ENCODE measurements around the gene TPM4.
A peak's percentile ranks its signal among the peaks of the same experiment; 100 is the strongest.

TPM4 gene

DNA sequence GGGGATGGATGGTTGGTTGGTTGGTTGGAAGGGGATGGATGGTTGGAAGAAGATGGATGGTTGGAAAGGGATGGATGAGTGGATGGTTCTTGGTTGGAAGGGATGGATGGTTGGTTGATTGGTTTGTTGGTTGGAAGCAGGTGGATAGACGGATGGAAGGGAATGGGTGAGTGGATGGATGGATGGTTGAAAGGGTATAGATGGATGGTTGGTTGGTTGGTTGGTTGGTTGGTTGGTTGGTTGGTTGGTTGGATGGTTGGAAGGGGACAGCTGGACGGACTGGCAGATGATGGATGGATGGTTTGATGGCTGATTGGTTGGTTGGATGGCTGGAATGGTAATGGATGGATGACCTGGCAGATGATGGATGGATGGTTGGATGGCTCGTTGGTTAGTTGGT lies 55.4 kb downstream of the TPM4 start:
- DNase-seq (ENCODE audit: low read depth) = no peak

DNA sequence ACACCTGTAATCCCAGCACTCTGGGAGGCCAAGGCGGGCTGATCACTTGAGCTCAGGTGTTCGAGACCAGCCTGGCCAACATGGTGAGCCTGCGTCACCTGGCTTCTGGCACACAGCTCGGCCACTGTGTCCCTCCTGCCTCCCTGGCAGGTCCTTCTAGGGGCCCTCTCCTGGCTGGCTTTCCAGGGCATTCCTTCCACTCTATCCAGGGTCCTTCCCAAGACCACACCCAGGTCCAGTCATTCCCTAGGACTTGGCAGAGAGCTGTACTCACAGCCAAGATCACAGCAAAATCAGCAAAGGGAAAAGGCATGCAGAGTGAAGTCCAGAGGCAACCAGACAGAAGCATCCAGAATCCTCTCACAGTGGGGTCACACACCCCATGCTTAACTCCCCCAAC lies 57.5 kb downstream of the TPM4 start:
- no peak for DNase-seq (ENCODE audit: low read depth)

DNA sequence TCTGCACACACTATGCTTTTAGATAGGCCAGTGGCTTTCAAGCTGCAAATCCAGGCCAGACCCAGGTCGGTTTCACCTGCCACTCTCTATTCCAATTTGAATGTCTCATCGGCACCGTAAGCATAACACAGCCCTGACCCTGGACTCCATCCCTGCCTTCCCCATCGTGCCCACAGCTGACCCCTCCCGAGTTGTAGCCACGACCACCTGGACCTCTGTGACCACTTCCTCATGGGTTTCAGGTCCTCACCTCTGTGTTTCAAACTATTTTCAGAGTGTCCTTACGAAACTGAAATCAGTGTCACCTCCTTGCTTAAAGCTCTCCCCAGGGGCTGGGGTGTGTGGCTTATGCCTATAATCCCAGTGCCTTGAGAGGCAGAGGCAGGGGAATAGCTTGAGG lies 58.2 kb downstream of the TPM4 start:
- DNase-seq (ENCODE audit: low read depth) = no peak

DNA sequence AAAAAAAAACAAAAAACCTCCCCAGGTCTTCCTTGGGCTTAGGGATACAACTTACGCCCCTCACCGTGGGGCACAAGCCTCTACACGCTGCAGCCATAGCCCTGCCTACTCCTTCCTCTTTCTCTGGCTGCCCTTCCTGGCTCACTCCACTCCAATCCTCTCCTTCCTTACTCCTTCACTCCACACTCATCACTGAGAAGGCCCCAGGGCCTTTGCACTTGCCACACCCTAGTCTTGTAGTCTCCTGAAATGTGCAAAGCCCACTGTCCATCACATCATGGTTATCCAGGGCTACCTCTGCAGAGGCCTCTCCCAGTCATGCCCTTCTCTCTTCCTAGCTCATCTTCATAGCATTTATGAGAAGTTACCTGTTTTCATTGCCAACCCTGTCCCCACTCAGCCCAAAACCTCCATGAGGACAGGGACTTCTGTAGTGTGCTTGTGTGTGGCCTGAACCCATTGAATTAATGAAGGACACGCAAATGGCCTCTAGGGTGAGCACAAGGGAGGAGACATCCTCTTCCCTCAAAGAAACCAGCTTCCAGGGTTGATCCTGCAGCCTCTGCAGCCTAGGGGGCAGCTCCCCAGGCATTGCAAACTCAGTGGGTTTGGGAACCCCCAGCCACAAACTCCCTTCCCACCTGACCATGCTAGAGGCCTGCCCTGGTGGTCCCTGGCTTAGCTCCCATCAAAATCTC lies 59.3 kb downstream of the TPM4 start:
- DNase-seq (ENCODE audit: low read depth) = no peak

DNA sequence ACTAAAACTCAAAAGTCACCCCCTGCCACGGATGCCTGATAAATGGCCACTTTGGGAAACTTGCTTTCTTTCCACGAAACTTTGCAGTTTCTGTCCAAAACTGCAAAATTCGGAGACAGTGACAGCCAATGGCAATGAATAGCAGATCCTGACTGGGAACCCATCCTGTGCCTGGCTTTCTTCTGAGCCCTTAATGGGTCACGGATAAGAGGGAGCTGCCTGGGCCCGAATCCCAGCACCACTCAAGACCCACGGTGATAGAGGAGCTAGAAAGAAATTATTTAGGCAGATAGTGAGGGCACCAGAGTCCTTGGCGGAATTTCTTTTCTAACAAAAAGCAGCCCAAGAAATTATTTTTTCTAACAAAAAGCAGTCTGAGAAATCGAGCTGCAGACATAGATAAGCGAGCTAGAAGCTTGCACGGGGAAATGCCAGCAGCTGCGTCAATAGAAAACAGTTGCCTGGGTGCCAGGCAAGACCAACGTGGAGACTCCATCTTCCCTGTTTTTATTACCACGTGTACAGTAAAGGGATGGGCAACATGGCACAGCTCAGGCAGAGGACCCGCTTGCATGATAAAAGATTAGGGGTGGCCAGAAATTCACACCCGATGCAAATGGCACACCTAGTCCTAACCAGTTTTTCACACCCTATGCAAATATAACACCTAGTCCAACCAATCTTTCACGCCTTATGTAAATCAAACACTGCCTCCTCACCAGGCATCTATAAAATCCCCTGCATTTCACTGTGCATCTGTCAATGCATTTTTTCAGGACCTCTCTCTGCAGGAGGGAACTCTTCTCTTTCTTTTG lies 60.1 kb downstream of the TPM4 start:
- no peak for DNase-seq (ENCODE audit: low read depth)

DNA sequence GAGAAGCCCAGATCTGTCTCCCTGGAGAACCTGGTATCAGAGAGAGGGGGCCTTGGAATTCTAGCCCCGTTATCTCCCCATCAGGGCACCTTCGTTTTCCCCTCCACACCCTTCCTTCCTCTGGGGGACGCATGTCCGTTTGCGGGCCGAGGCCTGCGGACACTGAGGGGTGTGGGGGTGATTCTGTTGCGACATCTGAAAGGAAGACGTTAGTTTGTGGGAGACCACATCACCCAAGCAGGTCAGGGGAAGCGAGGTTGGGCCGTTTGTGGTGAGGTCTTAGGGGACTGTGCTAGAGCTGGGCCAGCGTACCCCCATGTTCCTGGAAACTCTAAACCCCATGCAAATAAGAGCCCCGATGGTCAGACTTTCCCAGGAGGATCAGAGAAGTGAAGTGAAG lies 63.5 kb downstream of the TPM4 start:
- no peak for DNase-seq (ENCODE audit: low read depth)

DNA sequence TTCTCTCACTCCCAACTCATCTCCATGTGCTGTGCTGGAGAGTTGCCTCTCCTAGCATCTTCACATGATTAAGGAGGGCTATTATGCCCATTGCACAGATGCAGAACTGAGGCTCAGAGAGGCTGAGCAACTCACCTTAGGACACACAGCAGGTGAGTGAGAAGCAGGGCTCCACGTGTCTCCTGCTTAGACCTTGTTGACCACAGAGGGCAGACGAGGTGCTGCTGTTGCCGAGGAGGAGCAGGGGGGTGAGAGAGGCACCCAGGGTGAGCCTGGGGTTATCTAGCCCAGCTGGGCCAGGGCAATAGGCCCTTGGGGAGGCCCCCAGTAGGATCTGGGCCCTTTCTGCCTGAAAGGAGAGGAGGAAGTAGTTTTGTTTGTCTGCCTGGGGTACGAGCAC lies 64.7 kb downstream of the TPM4 start:
- no peak for DNase-seq (ENCODE audit: low read depth)

DNA sequence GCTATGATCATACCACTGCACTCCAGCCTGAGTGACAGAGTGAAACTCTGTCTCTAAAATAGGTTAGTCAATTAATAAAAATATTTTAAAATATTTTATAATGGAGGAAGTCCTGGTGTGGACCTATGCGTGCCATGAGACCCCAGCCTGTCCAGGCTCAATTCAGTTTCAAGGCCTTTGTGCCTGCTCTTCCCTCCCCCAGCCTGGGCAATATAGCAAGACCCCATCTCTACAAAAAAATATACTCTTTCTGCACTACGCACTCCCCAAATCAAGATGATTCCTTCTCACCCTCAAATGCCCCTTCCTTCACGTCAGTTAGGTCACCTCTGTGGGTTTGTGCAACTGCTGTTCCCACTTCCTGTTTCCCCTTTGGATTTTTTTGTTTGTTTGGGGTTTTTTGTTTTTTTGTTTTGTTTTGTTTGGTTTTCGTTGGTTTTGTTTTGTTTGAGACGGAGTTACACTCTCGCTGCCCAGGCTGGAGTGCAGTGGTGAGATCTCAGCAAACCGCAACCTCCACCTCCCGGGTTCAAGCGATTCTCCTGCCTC lies 65.8 kb downstream of the TPM4 start:
- no peak for DNase-seq (ENCODE audit: low read depth)

DNA sequence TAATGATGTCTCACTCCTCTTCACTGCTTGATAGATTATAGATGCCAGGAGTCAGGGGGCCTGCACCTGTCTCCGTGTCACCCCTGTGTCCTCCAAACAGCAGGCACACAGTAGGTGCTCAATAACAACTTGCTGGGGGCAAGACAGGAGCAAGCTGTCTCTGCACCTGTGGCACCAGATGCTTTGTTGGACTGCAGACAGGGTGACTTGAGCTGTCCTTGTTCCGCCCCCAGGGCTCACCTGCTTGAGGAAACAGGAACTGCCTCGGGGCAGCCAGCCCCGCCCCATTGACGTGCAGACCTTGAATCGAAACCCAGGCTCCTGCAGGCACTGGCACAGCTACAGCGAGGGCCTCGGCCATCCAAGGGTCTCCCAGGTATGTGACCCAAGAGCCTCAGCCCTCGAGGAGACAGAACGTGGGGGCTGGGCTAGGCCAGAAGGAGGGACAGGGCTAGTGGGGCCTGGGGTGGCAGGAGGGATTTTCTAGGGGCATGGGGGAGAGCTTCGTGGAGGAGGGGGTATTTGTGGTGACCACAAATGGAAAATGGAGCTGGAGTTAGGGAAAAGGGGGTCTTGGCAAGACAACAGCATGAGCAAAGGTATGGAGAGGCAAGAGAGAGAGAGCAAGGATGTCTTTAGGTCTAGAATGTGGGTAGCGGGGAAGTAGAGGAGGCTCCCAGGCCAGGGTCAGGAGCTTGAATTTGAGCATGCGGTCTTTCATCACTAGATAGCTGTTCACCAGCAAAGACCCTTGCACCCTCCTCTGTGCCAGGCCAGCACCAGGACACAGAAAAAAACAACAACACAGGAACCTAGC lies 67.3 kb downstream of the TPM4 start, which contains the start of gene HSH2D:
TSS of gene HSH2D (plus strand) at position 287 of the 817 bp plus-strand sequence. CDS start 5,066 bp downstream, outside the sequence.
- DNase-seq (ENCODE audit: low read depth) = peak; percentile 81

DNA sequence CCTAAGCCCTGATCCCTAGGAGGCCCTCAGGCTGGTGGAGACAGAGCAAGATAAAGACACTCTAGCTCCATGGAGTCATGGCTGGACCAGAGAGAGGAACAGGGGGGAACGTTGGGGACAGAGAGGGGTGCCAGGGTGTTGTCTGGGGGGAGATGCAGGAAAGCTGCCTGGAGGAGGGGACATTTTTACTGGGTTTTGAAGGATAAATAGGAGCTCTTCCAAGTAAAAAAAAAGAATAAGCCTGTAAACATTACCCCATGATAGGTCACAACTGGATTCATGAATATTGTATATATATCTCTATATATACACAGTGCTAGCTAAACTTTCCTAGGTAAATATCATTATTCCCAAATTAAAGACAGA lies 67.9 kb downstream of the TPM4 start:
- no peak for DNase-seq (ENCODE audit: low read depth)

DNA sequence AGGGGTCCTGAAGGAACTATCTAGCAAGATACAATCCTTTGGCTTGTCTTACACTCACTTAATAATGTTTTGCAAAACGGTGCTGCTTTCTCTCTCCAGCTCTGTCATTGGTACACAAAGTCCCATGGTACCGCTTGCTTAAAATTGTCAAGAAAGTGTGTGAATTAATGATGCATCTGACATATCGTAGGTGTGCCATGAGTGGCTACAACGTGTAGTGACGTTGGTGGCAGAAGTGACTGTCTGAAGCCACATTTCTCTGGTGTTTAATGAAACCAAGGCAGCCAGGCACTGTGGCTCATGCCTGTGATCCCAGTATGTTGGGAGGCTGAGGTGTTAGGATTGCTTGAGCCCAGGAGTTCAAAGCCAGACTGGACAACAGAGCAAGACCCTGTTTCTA lies 69.8 kb downstream of the TPM4 start:
- no peak for DNase-seq (ENCODE audit: low read depth)

DNA sequence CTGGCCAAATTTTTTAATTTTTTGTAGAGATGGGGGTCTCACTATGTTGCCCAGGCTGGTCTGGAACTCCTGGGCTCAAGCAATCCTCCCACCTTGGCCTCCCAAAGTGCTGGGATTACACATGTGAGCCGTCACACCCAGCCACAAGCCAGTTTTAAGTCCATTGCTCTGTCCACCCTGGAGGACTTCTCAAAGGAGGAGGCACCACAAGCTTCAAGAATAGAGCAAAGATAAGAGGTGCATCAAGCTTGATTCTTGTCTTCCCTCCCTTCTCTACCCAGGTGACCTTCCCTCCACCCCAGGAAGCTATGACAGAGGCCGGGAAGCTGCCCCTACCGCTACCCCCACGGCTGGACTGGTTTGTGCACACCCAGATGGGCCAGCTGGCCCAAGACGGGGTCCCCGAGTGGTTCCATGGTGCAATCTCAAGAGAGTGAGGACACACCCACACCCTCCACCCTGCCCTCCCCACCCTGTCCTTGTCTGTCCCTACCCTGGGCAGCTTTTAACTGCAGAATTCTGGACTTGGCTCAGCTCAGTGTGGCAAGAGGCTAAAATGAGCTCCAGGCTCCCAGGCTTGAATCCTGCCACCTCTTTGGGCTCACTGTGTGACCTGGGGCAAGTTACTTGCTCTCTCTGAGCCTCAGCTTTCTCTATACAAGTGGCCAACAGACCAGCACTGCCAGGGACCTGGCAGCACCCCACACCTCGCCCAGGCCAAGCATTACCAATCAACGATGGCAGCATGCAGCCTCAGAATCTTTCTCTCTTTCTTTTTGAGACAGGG lies 72.3 kb downstream of the TPM4 start:
- no peak for DNase-seq (ENCODE audit: low read depth)

Data from stimulated activated CD4-positive, alpha-beta T cell treated with anti-CD3 and anti-CD28 coated beads, Interleukin-2, amount 100 ng/mL, for 4 hours (primary cell).